ENCODE measurements around the gene ANTXR2.

The ANTXR2 gene

GRCh38 chr4:80091184-80091583 is 18.2 kb upstream of the ANTXR2 start:
- TF ChIP-seq CTCF (IDR thresholded peaks at IDR 0.05; ENCODE audit: low read depth, low read length, missing control alignments): no peak
- in situ Hi-C loops (cut with HindIII; ENCODE audit: low pct_ligation_motif_present, low sequenced_read_pairs): no loop called here

GRCh38 chr4:80090090-80090489 is 17.1 kb upstream of the ANTXR2 start:
- no peak overlapping the region for H3K27ac ChIP-seq
- DNase-seq: no peak
- H3K4me3 ChIP-seq (ENCODE audit: low read depth, low read length): no peak overlapping the region
- H3K27me3 ChIP-seq (replicated peaks): no peaks in the 10 kb centered on the region
- no peaks in the 10 kb centered on the region for H3K36me3 ChIP-seq (replicated peaks)
- in situ Hi-C loops (cut with HindIII; ENCODE audit: low pct_ligation_motif_present, low sequenced_read_pairs): no loop called here
- TF ChIP-seq CTCF (IDR thresholded peaks at IDR 0.05; ENCODE audit: low read depth, low read length, missing control alignments): no peak

More at GRCh38 chr4:80091184-80091583, 18.2 kb upstream of the ANTXR2 start:
- Histone ChIP-seq H3K27me3 (replicated peaks) (no peaks in the 10 kb centered on the region), H3K27ac (no peak overlapping the region), H3K4me3 (ENCODE audit: low read depth, low read length) (no peak overlapping the region), H3K36me3 (replicated peaks) (no peaks in the 10 kb centered on the region)
- no peak for DNase-seq

GRCh38 chr4:80088471-80088870 is 15.4 kb upstream of the ANTXR2 start:
- H3K4me3 ChIP-seq (ENCODE audit: low read depth, low read length): no peak overlapping the region
- no peak for TF ChIP-seq CTCF (IDR thresholded peaks at IDR 0.05; ENCODE audit: low read depth, low read length, missing control alignments)
- H3K27me3 ChIP-seq (replicated peaks): no peaks in the 10 kb centered on the region
- in situ Hi-C loops (cut with HindIII; ENCODE audit: low pct_ligation_motif_present, low sequenced_read_pairs): no loop called here
- no peak for DNase-seq
- no peak overlapping the region for H3K27ac ChIP-seq
- H3K36me3 ChIP-seq (replicated peaks): no peaks in the 10 kb centered on the region

- in situ Hi-C loops (cut with HindIII; ENCODE audit: low pct_ligation_motif_present, low sequenced_read_pairs): no loop called here
- Histone ChIP-seq H3K4me3 (ENCODE audit: low read depth, low read length) (no peak overlapping the region), H3K27ac (no peak overlapping the region), H3K36me3 (replicated peaks) (no peaks in the 10 kb centered on the region), H3K27me3 (replicated peaks) (no peaks in the 10 kb centered on the region)
- DNase-seq: no peak
- TF ChIP-seq CTCF (IDR thresholded peaks at IDR 0.05; ENCODE audit: low read depth, low read length, missing control alignments): no peak
Observed at GRCh38 chr4:80086296-80086695, 13.3 kb upstream of the ANTXR2 start.

- Histone ChIP-seq H3K4me3 (ENCODE audit: low read depth, low read length) (no peak overlapping the region), H3K36me3 (replicated peaks) (no peaks in the 10 kb centered on the region), H3K27ac (no peak overlapping the region), H3K27me3 (replicated peaks) (no peaks in the 10 kb centered on the region)
- no peak for DNase-seq
- no peak for TF ChIP-seq CTCF (IDR thresholded peaks at IDR 0.05; ENCODE audit: low read depth, low read length, missing control alignments)
- in situ Hi-C loops (cut with HindIII; ENCODE audit: low pct_ligation_motif_present, low sequenced_read_pairs): no loop called here
Observed at GRCh38 chr4:80085081-80085480, 12.1 kb upstream of the ANTXR2 start.

GRCh38 chr4:80082693-80083092 is 9.7 kb upstream of the ANTXR2 start:
- Histone ChIP-seq H3K36me3 (replicated peaks) (no peaks in the 10 kb centered on the region), H3K27me3 (replicated peaks) (no peaks in the 10 kb centered on the region), H3K27ac (no peak overlapping the region), H3K4me3 (ENCODE audit: low read depth, low read length) (no peak overlapping the region)
- no peak for DNase-seq
- no peak for TF ChIP-seq CTCF (IDR thresholded peaks at IDR 0.05; ENCODE audit: low read depth, low read length, missing control alignments)
- in situ Hi-C loops (cut with HindIII; ENCODE audit: low pct_ligation_motif_present, low sequenced_read_pairs): no loop called here
